Esophagus muscularis mucosa (tissue), 3 donors: ENCODE data around the gene LEAP2.

Source experiments
- CTCF ChIP-seq, 3 experiments: fragments of 200-600 bp in 2 of 3; fragments of 450-650 bp in 1 of 3; sonication (generic) in 2 of 3; IDR thresholded peaks; one replicate each; pipeline ENCODE4 v1.5.1; 2017 to 2019; ENCODE audit warnings: antibody characterized with exemption in 3 of 3, mild to moderate bottlenecking in 2 of 3, moderate library complexity in 1 of 3
- POLR2A ChIP-seq: fragments of 450-650 bp; IDR thresholded peaks from one replicate; pipeline ENCODE4 v1.6.1; 2017; ENCODE audit warnings: antibody characterized with exemption, moderate library complexity, mild to moderate bottlenecking, low read depth

DNA sequence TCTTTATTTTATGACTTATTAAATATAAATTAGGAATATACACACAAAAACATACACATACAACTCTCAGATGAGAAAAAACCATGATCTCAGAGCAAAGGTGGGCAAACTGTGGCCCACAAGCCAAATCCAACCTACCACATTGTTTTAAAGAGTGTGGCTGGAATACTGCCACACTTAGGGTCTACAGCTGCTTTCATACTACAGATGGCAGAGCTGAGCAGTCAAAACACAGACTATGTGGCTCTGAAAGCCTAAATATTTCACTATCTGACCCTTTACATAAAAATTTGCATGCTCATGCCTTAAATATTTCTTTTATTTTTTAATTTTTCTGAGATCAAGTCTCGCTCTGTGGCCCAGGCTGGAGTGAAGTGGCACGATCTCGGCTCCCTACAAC is 28.3 kb downstream of the LEAP2 start:
- TF ChIP-seq CTCF (IDR thresholded peaks at IDR 0.05) (no peak), POLR2A (no peak)
